RKO (cell line): ENCODE data around the gene CPNE5.

Source experiments
- DNase-seq: peaks from one replicate; pipeline ENCODE4 v3.0.0-alpha.2; 2016; ENCODE audit warnings: low spot score

Gene CPNE5

DNA sequence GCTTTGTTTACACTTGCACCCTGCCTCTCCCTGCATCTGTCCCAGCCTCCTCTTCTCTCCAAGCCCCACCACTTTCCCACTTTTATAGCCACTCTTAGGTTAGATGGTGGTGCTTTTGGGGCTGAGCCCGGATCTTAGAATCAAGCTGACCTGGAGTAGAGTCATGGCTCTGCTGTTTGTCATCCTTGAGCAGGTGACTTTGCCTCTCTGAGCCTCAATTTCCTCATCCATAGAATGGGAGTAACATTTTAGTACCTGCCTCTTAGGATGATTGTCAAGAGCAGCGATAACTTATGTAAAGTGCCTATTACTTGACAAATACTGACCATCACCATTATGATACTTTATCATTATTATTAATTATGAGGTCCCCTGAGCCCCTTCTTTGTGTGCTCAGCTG lies 48.2 kb downstream of the CPNE5 start:
- no peak for DNase-seq

- DNase-seq, result peak; percentile 13
Measured at GRCh38 chr6:36788768-36789167, 50.5 kb downstream of the CPNE5 start.

- DNase-seq, result no peak
Measured at GRCh38 chr6:36788186-36788585, 51.1 kb downstream of the CPNE5 start.

GRCh38 chr6:36787210-36787609 lies 52.0 kb downstream of the CPNE5 start:
- no peak for DNase-seq

- peak; percentile 18 for DNase-seq
Measured at GRCh38 chr6:36786055-36786675, 53.1 kb downstream of the CPNE5 start.

- DNase-seq, result no peak
Measured at GRCh38 chr6:36784376-36784636, 54.9 kb downstream of the CPNE5 start.

GRCh38 chr6:36783603-36784375 lies 55.5 kb downstream of the CPNE5 start:
- no peak for DNase-seq

GRCh38 chr6:36781669-36782068 lies 57.6 kb downstream of the CPNE5 start:
- no peak for DNase-seq

GRCh38 chr6:36780442-36781177 lies 58.6 kb downstream of the CPNE5 start:
- DNase-seq, result no peak

DNA sequence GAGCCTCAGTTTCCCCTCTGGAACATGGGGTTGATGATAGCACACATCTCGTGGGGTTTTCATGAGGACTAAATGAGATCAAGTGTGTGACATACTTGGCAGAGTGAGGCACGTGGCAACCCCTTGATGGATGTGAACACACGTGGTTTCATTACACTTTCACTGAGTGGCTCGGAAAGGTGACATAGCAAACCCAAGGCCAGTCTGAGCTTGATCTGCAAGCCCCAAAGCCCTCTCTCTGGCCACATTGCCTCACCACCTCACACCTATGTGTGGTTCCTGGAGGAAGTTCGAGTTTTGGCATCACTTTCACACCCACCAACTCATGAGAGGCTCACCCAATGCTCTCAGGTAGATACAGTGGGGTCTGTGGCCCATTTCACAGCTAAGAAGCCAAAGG lies 60.0 kb downstream of the CPNE5 start:
- DNase-seq, result no peak

DNA sequence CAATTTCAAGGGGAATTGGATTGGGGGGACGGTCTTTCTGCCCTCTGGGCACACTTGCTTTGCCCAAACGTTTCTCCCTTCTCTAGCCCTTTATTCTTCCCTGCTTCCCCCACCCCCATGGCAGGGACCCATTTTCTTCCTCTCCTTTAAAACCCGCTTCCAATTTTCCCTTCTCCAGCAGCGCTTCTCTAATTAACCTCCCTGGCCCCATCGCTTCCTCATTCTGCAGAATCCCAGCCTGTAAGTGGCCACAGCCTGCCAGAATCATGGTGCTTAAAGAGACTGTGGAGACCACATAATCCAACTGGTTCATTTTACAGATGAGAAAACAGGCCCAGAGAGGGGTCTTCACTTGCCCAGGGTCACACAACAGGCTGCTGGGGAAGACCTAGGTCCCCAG lies 61.4 kb downstream of the CPNE5 start:
- no peak for DNase-seq

- DNase-seq, result no peak
Measured at GRCh38 chr6:36776167-36776566, 63.1 kb downstream of the CPNE5 start.

DNA sequence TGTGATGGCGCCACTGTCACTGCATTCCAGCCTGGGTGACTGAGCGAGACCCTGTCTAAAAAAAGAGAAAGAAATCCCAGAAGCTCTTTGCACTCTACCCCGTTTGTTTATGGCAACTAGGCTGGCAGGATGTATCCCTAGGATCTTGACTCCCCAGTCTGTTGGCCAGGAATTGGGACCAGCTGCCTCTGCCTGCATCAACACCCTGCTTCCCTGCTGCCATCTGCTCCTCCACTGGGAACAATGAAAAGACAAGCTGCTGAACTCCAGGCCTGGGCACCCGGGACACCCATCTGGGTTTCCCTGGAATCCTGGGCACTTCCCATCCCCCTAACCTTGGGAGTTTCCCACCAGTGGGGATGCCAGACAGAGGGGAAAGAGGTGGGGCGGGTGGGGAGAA lies 64.9 kb downstream of the CPNE5 start:
- no peak for DNase-seq

GRCh38 chr6:36772397-36772796 lies 66.8 kb downstream of the CPNE5 start:
- DNase-seq, result no peak

DNA sequence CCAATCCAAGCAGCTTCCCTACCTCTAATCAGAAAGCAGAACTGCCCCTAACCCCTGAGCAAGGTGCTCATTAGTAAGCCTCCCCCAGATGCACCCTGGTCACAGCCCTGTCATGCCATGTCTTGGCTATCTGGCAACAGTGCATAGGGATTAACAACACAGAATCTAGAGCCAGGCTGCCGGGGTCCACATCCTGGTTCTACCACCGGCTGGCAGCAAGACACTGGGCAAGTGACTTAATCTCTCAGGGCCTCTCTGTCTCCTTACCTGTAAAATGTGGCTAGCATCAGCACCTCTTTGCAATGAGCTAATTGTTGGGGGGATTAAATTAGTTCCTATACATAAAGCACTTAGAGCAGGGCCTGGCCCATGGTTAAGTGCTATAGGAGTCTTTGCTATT lies 68.1 kb downstream of the CPNE5 start:
- no peak for DNase-seq

DNA sequence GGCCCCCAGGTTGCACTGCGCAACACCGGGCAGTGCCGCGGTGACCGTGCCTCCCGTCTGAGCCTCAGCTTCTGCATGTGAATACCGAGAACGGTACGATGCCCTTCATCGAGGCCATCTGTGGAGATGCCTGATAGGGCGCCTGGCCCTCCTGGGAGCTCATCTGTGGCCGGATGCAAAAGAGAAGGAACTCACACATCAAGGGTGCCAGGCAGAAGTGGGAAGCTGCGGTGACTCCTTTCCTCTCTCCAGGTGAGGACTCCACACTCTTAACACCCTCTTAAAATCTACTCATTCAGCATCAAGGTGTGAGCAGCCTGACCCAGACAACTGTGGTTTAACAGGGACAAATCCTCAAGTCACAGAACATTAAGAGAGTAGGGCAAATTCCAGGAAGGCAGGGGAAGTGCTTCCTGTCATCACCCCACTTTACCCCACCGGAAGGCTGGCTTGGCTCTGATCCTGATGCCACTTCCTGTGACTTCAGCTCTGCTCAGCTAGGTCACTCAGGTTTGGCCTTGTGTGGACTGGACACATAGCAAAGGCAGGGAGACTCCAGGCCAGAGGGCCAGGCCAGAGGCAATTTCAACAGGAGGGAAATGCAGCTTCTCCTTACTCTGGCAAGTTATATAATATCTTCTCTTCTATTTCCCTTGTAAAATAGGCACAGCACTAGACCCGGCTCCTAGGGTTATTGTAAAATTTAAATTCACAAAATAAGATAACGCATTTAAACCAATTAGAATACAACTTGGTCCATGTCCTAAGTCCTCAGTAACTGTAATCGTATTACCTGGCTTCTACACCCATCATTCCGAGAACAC lies 69.4 kb downstream of the CPNE5 start:
- peak; percentile 70 for DNase-seq

DNA sequence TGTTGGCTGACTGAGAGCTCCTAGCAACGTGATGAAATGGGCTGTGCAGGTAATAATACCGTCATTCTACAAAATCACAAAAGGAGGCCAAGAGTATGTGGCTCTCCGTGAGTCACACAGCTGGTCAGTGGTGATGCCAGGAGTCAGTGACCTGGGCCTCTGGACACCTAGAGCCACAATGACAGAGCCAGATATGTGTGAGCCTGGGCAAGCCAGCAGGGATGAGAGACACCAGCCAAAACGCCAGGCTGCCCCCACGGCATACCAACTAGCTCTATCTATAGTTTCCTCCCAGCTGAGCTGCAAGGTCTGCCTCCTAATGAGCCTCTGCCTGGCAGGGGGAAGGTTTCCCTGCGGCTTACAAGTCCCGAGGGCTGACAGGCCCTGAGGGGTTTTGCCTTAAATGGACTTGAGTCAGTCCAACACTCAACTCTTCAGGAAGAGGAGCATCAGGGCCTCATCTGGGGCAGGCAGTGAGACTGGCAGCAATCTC lies 70.0 kb downstream of the CPNE5 start:
- no peak for DNase-seq

- DNase-seq, result no peak
Measured at GRCh38 chr6:36766399-36766945, 72.8 kb downstream of the CPNE5 start.

GRCh38 chr6:36765594-36766398 lies 73.4 kb downstream of the CPNE5 start:
- DNase-seq, result peak; percentile 57

- DNase-seq, result no peak
Measured at GRCh38 chr6:36765190-36765589, 74.1 kb downstream of the CPNE5 start.

- no peak for DNase-seq
Measured at GRCh38 chr6:36762123-36762522, 77.1 kb downstream of the CPNE5 start.
